TTC549 (cell line): ENCODE results near the gene PARP1.

ENCODE experiments used
- FAIRE-seq: peaks from 2 replicates; lab custom pipeline; 2012; peaks lifted over from hg19 to GRCh38; lab: Jason Lieb, UNC

Gene PARP1

DNA sequence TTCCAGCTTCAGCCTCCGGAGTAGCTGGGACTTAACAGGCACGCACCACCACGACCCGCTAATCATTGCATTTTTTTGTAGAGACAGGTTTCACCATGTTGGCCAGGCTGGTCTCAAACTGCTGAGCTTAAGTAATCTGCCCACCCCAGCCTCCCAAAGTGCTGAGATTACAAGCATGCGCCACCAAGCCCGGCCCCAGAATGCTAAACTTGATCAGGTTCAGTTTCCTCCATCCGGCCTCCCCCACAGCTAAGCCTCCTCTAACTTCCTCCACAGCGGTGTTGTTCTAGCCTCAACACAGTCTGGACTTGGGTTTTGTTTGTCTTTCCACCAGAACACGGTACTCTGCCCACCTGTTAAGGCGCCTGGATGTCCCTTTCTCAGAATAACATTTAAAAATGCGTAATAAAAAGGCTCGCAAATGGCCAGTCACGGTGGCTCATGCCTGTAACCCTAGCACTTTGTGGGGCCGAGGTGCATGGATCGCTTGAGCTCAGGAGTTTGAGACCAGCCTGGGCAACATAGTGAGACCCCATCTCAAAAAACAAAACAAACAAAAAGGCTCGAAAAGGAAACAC is 2.4 kb downstream of the PARP1 start:
- no peak for FAIRE-seq

GRCh38 chr1:226404904-226405222 is 3.0 kb downstream of the PARP1 start:
- FAIRE-seq, result no peak

DNA sequence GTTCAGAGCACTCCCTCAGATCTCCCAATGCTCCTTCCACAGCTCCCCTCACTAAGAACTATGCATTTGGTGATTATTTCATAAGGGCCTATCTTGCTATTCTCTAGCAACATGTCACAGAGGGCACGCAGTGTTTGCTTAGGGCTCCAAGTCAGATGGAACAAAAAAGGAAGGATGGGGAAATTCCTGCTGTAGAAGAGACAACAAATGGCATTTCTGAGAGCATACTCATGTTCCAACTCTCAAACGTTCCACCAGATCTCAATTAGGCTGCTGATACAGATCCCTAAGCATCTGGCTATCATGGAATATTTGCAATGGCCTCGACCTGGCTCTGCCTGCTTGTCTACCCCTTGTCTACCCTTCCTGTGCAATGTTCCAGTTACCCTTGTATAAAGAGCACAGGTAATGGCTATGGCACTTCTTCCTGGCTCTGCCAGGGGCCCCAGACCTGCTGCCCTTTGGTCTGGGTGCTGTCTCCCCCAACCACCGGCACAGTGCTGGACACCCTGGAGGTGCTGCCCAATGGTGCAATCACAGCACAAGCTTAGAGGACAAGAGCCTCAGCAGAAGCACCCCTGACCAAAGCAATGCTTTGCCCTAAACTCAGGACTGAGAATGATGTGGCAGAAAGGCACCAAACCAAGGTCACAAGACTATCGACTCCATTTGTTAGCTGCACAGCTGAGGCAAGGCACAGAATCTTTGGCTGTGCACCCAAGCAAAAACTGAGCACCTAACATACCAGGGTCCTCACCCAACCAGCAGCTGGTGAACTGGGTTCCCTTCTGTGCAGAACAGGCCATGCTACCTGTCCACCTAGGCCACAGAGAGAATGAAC is 3.6 kb downstream of the PARP1 start:
- no peak for FAIRE-seq

- FAIRE-seq, result no peak
Observed at GRCh38 chr1:226403201-226404034, 4.5 kb downstream of the PARP1 start.

- no peak for FAIRE-seq
Observed at GRCh38 chr1:226402739-226403165, 5.1 kb downstream of the PARP1 start.

DNA sequence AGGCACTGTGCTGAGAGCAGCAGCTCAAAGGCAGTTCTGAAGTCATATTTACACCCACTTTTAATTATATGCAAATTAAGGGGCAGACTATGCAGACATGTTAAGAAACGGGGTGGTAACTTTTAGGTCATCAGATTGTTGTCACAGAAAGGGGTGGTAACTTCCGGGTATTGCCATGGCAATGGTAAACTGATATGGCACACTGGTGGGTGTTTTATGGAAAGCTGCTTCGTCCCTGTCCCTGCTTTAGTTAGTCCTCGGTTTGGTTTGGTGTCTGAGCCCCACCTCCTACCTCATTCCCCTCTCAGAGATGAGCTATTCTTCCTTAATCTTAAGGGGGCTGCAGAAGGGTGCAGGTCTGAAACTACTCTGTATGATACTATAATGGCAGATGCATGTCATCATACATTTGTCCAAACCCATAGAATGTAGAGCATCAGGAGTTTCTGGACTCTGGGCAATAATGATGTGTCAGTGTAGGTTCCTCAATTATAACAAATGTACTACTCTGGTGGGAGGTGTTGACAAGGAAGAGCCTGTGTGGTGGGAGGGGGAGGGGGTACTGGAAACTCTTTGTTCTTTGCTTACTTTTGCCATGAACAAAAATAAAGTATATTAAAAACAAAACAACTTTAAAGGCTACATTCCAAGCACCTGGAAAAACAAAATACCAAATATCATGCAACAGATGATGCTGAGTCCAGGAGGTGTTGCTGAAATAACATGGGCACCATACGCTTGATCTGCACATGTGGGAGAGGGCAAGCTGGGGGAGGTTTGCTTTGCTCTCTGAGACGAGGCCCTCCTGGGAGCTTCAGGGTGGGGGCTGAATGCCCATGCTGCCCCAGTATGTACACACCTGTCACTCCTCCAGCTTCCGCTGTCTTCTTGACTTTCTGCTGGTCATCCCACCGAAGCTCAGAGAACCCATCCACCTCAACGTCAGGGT is 6.3 kb downstream of the PARP1 start:
- no peak for FAIRE-seq

GRCh38 chr1:226400519-226401354 is 7.2 kb downstream of the PARP1 start:
- FAIRE-seq, result no peak

- no peak for FAIRE-seq
Observed at GRCh38 chr1:226397955-226398636, 9.8 kb downstream of the PARP1 start.

- FAIRE-seq, result no peak
Observed at GRCh38 chr1:226397011-226397926, 10.6 kb downstream of the PARP1 start.

- no peak for FAIRE-seq
Observed at GRCh38 chr1:226395753-226396152, 12.1 kb downstream of the PARP1 start.

DNA sequence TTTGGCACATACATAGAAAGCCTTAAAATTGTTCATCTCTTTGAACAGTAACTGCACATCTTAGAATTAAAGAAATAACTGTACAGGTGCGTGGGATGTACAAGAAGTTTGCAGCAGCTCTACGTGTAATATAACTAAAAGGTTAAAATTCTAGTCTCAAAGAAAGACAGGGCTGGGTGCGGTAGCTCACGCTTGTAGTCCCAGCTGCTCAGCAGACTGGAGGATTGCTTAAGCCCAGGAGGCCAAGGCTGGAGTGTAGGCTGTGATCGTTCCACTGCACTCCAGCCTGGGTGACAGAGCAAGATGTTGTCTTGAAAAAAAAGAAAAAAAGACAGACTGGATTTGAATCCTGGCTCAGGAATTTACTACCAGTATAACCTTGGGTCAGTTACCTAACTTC is 13.4 kb downstream of the PARP1 start:
- FAIRE-seq, result no peak

DNA sequence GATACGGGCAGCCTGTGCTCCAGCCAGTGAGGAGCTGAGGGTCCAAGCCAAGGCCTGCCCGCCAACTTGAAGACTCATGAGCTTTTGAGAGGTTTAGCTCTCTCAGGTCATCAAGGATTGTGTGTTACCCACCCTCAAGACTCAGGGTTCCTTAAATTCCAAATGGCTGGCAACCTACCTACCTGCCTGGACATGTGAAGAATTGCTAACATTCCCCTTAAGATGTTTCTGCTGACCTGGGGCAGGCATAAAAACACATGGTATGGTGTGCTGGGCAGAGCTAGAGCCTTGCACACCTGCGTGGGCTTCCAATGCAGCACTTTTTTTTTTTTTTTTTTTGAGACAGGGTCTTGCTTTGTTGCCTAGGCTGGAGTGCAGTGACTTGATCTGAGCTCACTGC is 17.2 kb downstream of the PARP1 start:
- FAIRE-seq, result no peak

DNA sequence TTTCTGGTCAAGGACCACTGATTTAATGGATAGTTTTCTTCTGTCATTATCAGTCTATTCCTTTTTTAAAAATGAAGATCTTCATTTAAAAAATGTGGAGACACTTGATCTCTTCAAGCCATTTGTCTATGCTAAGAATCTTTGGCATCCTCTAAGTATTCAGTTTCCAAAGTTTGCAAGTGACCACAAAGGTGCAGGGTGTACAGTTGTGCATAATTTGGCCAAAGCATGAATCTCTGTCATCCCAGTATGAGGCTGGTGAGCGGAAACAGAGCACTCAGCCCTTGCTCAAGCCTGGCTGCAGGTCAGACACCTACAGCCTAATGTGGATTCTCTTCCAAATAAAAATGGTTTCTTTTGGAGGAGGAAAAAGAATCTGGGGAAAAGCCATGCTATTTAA is 19.8 kb downstream of the PARP1 start:
- no peak for FAIRE-seq

DNA sequence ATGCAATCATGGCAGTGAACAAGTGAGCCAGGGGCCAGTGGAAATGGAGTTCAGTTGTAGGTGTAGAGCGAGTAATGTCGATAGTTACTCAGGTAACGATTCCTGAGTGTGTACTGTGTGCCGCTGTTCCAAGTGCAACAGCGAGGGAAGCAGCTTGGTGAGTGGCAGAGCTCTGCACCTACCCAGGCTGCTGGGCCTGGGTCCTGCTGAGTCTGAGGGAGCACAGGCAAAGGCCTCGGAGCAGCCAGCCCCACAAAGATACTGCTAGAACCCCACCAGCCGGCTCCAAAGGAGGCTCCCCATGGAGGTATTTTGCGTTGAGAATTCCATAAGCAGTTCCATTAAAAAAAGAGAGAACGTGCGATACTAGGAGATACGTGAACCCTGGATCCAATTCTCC is 23.2 kb downstream of the PARP1 start:
- no peak for FAIRE-seq

DNA sequence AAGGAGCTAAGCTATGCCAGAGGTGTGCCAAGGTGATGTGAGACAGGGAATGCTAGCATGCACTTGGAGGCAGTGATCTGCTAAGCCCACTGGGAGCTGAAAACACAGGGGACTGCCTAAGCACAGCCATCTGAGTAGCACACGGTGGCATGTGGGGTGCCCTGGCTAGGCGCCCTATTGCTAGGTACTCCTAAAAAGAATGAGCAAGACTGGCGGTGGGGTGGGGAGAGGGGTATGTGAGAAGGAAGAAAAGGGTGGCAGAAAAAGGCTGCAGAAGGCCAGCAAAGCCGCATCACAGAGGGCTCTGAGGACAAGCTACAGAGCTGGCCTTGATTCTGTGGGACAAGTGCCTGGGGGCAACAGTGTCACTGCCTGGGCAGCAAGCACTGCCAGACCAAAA is 23.9 kb downstream of the PARP1 start:
- no peak for FAIRE-seq

DNA sequence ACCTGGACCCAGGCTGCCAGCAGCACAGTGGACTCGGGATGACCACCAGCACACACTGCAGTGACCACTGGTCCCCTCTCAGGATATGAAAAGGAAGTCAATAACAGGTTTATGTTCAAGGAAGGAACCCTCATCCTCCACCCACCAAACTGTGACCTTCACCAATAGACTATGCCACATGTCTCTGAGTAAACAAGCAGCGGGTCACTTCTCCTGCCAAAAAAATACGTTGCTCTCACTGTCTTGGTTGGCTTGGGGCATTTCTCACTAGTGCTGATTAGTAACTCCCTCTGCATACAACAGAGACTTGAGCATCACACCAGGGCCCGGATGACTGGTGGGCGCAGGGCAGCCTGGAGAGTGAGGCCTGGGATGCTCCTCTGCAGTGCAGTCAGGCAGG is 25.9 kb downstream of the PARP1 start:
- FAIRE-seq, result no peak

- FAIRE-seq, result no peak
Observed at GRCh38 chr1:226381226-226381998, 26.5 kb downstream of the PARP1 start.

DNA sequence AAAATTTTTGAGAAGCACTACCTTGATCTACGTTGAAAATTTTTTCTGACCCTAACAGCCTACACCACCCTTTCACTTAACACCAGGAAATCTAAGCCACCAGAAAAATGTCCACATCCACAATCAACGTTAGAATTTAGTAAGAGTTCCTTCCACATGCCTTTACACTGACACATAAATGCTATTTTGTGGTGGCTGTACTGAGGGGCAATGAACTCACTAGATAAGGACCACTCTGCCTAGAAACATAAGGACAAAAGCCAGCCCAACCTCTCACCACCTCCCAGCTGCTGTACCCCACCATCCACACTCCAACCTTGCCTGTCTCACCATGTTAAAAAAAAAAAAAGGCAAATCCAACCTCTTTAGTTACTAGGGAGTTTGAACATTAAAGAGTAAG is 29.8 kb downstream of the PARP1 start:
- FAIRE-seq, result no peak

DNA sequence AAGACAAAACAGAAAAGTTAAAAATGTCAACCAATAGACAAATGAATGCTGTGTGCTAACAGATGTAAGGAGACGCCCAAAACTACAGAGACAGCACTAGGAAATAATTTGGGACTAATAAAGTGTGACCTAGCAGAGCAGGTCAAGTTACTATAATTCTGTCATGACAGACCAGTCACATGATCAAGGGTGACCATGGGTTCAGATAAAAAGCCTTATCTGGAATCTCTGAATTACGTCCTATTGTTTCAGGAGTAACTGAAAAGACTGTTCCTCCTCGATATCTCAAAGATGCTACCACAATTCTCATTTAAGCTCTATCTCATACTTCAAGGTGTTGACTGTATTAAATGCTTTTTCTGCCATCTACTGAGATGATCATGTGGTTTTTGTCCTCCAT is 31.6 kb downstream of the PARP1 start:
- FAIRE-seq, result no peak
